GM18870 (cell line): ENCODE data around the gene PLCB2.

Experiments used
- ATAC-seq: cut with Tn5 transposase; IDR thresholded peaks from one replicate; pipeline ENCODE4 v1.9.1; 2021; ENCODE audit warnings: moderate library complexity; ENCODE audit not compliant: unreplicated experiment

The PLCB2 gene

GRCh38 chr15:40307421-40308211 is at the start of gene PLCB2:
PLCB2 (minus strand) TSS chr15:40307935; CDS start chr15:40307672, 263 bp downstream.
- no peak for ATAC-seq

GRCh38 chr15:40357246-40357645 is 49.5 kb upstream of the PLCB2 start:
- ATAC-seq, result no peak

- ATAC-seq, result no peak
Observed at GRCh38 chr15:40355976-40356585, 48.3 kb upstream of the PLCB2 start.

- no peak for ATAC-seq
Observed at GRCh38 chr15:40354408-40355171, 46.9 kb upstream of the PLCB2 start.

- ATAC-seq, result no peak
Observed at GRCh38 chr15:40353697-40354096, 46.0 kb upstream of the PLCB2 start.

GRCh38 chr15:40352281-40352901 is 44.7 kb upstream of the PLCB2 start:
- ATAC-seq, result no peak

- no peak for ATAC-seq
Observed at GRCh38 chr15:40349163-40349562, 41.4 kb upstream of the PLCB2 start.

- ATAC-seq, result no peak
Observed at GRCh38 chr15:40348474-40348870, 40.7 kb upstream of the PLCB2 start.

- ATAC-seq, result no peak
Observed at GRCh38 chr15:40347559-40348473, 40.1 kb upstream of the PLCB2 start.

GRCh38 chr15:40346579-40347558 is 39.1 kb upstream of the PLCB2 start:
- ATAC-seq, result no peak

- no peak for ATAC-seq
Observed at GRCh38 chr15:40345867-40346578, 38.3 kb upstream of the PLCB2 start.

GRCh38 chr15:40345225-40345866 is 37.6 kb upstream of the PLCB2 start:
- ATAC-seq, result no peak

- ATAC-seq, result no peak
Observed at GRCh38 chr15:40344631-40345120, 36.9 kb upstream of the PLCB2 start.

- no peak for ATAC-seq
Observed at GRCh38 chr15:40344217-40344616, 36.5 kb upstream of the PLCB2 start.

GRCh38 chr15:40343512-40343911 is 35.8 kb upstream of the PLCB2 start:
- no peak for ATAC-seq

GRCh38 chr15:40342416-40343320 is 34.9 kb upstream of the PLCB2 start:
- no peak for ATAC-seq
